ENCODE measurements around the gene ACAD9.
"Not testable (repeated sequence)": the region's sequence is repeated elsewhere in the genome, so short reads cannot be mapped to it uniquely, and the experiment has no call there.

The ACAD9 gene

GRCh38 chr3:128889139-128889894 lies 9.9 kb downstream of the ACAD9 start:
- no peak for DNase-seq (ENCODE audit: low read depth in 3 of 3, low spot score in 1 of 3)

- no peak for DNase-seq (ENCODE audit: low read depth in 3 of 3, low spot score in 1 of 3)
These were observed 16.6 kb downstream of the ACAD9 start for GRCh38 chr3:128895843-128896697.

GRCh38 chr3:128902426-128902825 lies 23.0 kb downstream of the ACAD9 start:
- DNase-seq (ENCODE audit: low read depth in 3 of 3, low spot score in 1 of 3), result no peak

- DNase-seq (ENCODE audit: low read depth in 3 of 3, low spot score in 1 of 3), result no peak
These were observed 24.1 kb downstream of the ACAD9 start for GRCh38 chr3:128903501-128903900.

- no peak for DNase-seq (ENCODE audit: low read depth in 3 of 3, low spot score in 1 of 3)
These were observed 26.8 kb downstream of the ACAD9 start for GRCh38 chr3:128906031-128906803.

GRCh38 chr3:128906804-128907525 lies 27.5 kb downstream of the ACAD9 start:
- no peak for DNase-seq (ENCODE audit: low read depth in 3 of 3, low spot score in 1 of 3)

GRCh38 chr3:128907706-128908445 lies 28.5 kb downstream of the ACAD9 start:
- no peak for DNase-seq (ENCODE audit: low read depth in 3 of 3, low spot score in 1 of 3)

- DNase-seq (ENCODE audit: low read depth in 3 of 3, low spot score in 1 of 3), result no peak
These were observed 29.5 kb downstream of the ACAD9 start for GRCh38 chr3:128908951-128909350.

GRCh38 chr3:128910006-128910405 lies 30.6 kb downstream of the ACAD9 start:
- DNase-seq (ENCODE audit: low read depth in 3 of 3, low spot score in 1 of 3), result no peak

- no peak for DNase-seq (ENCODE audit: low read depth in 3 of 3, low spot score in 1 of 3)
These were observed 32.5 kb downstream of the ACAD9 start for GRCh38 chr3:128911911-128912310.

- DNase-seq (ENCODE audit: low read depth in 3 of 3, low spot score in 1 of 3), result no peak
These were observed 35.7 kb downstream of the ACAD9 start for GRCh38 chr3:128914966-128915645.

- DNase-seq (ENCODE audit: low read depth in 3 of 3, low spot score in 1 of 3), result no peak
These were observed 37.9 kb downstream of the ACAD9 start for GRCh38 chr3:128917291-128917690.

GRCh38 chr3:128919988-128920387 lies 40.6 kb downstream of the ACAD9 start:
- DNase-seq (ENCODE audit: low read depth in 3 of 3, low spot score in 1 of 3), result no peak

GRCh38 chr3:128922804-128923459 lies 43.5 kb downstream of the ACAD9 start:
- peak in 2 of 3 donors; percentile 7 to 12 for DNase-seq (ENCODE audit: low read depth in 3 of 3, low spot score in 1 of 3)

- no peak for DNase-seq (ENCODE audit: low read depth in 3 of 3, low spot score in 1 of 3)
These were observed 44.2 kb downstream of the ACAD9 start for GRCh38 chr3:128923576-128923975.

GRCh38 chr3:128923986-128924385 lies 44.6 kb downstream of the ACAD9 start:
- DNase-seq (ENCODE audit: low read depth in 3 of 3, low spot score in 1 of 3), result not testable (repeated sequence)

- DNase-seq (ENCODE audit: low read depth in 3 of 3, low spot score in 1 of 3), result no peak
These were observed 49.9 kb downstream of the ACAD9 start for GRCh38 chr3:128929364-128929763.

- no peak for DNase-seq (ENCODE audit: low read depth in 3 of 3, low spot score in 1 of 3)
These were observed 51.6 kb downstream of the ACAD9 start for GRCh38 chr3:128931046-128931445.
